Measurements from ENCODE around the gene TUBG1. TPM values are rescaled to one million over a fixed set of nuclear protein-coding genes. Genes with fewer than 3 reads are reported as not detected.
"Not testable (repeated sequence)": the region's sequence is repeated elsewhere in the genome, so short reads cannot be mapped to it uniquely, and the experiment has no call there.

Gene TUBG1
- total RNA-seq, 2 donors from 2014 or later: 17.4 to 23.1 TPM

DNA sequence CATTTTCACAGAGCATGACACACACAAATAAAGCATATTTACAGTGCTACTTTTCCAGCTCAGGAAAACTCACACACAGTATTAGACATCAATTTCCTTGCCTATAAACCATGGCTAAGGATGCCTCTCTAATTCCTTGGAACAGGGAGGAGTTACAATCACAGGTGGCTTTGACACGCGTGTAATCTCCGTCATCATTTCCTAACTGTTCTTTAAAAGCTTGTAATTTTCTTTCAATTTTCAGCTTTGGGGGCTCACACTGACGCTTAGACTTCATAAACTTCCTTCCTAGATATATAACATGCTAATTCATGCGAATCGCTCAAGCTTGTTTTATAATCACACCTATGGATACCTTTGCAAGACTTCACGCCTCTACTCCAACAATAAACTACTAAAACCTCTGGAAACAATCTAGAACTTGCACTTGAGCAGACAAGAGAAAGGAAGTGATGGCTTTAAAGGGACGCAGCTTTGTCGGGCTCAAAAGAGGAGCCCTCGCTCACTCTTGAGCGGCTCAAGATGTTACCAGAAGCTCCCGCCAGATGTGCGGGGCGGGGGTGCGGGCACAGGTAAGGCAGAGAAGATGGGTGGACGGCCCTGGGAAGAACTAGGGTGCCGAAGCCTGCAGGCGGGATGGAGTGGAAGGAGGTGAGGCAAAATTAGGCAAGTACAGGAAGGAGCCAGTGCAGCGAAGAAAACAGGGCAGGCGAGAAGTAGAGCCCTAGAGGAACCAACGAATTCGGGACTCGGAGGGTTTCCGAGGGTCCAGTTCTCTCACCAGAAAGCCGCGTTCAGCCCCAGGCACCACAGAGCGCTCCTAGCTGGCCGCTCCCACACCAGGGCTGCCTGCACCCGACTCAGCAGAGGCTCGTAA is 940 bp upstream of the TUBG1 start:
- no peak for DNase-seq
- 0% methylated on average over 24 to 29 of the region's 30 CpGs for WGBS, 2 donors
- H3K27me3 ChIP-seq: no peaks in the 10 kb centered on the region
- H3K4me1 ChIP-seq: peaks cover 42% of the 10 kb centered on the region
- intact Hi-C loops (cut with DNase I): no loop called here
- peaks cover 12% of the 10 kb centered on the region in 2 donors for H3K36me3 ChIP-seq (replicated peaks in 1 of 2; ENCODE audit: insufficient read depth in 1 of 2, low read depth in 2 of 2)
- peak overlapping the region; percentile 80 to 93 (median 86) for H3K27ac ChIP-seq
- TF ChIP-seq POLR2A (IDR thresholded peaks at IDR 0.05): no peak
- TF ChIP-seq, protein P1, sequence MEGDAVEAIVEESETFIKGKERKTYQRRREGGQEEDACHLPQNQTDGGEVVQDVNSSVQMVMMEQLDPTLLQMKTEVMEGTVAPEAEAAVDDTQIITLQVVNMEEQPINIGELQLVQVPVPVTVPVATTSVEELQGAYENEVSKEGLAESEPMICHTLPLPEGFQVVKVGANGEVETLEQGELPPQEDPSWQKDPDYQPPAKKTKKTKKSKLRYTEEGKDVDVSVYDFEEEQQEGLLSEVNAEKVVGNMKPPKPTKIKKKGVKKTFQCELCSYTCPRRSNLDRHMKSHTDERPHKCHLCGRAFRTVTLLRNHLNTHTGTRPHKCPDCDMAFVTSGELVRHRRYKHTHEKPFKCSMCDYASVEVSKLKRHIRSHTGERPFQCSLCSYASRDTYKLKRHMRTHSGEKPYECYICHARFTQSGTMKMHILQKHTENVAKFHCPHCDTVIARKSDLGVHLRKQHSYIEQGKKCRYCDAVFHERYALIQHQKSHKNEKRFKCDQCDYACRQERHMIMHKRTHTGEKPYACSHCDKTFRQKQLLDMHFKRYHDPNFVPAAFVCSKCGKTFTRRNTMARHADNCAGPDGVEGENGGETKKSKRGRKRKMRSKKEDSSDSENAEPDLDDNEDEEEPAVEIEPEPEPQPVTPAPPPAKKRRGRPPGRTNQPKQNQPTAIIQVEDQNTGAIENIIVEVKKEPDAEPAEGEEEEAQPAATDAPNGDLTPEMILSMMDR (IDR thresholded peaks at IDR 0.05): no peak
- peak; percentile 54 for ATAC-seq
- H3K9me3 ChIP-seq: no peaks in the 10 kb centered on the region
- H3K4me3 ChIP-seq: peak overlapping the region; percentile 74 to 91

DNA sequence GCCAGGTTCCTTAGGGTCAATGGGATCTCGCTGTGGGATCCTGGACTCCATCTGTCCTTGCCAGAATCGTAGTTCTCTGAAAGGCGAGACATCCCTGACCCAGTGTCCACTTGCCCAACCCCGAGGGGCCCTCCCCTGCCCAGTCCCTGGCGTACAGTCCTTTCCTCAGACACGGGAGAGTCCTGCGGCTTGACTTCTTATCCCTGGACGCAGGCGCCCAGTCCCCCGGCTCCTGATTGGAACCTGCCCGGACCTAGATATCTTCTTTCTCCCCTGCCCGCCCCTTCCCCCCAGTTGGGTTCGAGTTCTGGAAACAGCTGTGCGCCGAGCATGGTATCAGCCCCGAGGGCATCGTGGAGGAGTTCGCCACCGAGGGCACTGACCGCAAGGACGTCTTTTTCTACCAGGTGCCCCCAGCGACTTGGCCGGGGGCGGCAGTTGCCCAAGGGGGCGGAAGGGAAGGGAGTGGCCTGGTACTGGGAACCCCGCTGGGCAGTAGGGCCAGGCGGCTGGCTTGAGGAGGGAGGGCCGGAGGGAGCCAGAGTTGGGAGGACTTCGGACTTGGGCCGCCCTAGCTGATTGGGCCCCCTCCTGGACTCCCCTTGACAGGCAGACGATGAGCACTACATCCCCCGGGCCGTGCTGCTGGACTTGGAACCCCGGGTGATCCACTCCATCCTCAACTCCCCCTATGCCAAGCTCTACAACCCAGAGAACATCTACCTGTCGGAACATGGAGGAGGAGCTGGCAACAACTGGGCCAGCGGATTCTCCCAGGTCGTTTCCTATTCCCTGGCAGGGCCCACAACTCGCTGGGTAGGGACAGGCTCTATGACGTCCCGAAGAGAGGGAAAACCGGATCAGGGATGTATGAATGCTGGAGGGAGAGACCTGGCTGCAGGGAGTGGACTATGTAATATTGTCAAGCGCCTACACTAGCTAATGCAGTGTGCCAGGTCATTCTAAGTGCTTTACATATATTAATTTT is 625 bp downstream of the TUBG1 start:
- H3K27me3 ChIP-seq, H3K9me3 ChIP-seq: not testable (repeated sequence)
- ATAC-seq: peak; percentile 8
- DNase-seq: peak in 2 of 4 donors; percentile 17 to 29
- WGBS, 2 donors: 6 to 28% methylated on average over 5 to 37 of the region's 42 CpGs
- Histone ChIP-seq H3K4me1 (peaks cover 42% of the 10 kb centered on the region), H3K4me3 (peak overlapping the region; percentile 57 to 74), H3K36me3 (replicated peaks in 1 of 2; ENCODE audit: insufficient read depth in 1 of 2, low read depth in 2 of 2) (peaks cover 22 to 23% of the 10 kb centered on the region in 2 donors), H3K27ac (peak overlapping the region; percentile 70 to 93 (median 86))
- intact Hi-C loops (cut with DNase I): loop anchor here (5.0 kb wide), 1 partner anchor 62 kb away; no protein-coding TSS in a partner anchor

DNA sequence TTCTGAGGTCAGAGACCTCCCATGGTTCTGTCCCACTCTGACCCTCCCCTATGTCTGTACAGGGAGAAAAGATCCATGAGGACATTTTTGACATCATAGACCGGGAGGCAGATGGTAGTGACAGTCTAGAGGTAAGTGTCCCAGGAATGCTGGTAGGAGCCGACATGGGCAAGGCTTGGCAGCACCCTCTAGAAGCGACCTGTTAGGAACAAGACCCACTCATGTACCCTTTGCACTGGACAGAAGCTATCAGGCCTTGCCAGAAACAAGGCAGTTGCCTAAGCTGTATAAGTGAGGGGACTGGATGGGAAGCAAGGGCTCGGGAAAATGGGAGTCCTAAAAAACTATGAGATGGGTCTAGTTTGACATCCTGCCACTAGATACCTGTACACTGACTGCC is 2.5 kb downstream of the TUBG1 start:
- peaks cover 26 to 28% of the 10 kb centered on the region in 2 donors for H3K36me3 ChIP-seq (replicated peaks in 1 of 2; ENCODE audit: insufficient read depth in 1 of 2, low read depth in 2 of 2)
- TF ChIP-seq POLR2A (IDR thresholded peaks at IDR 0.05): no peak
- TF ChIP-seq, protein P1 (IDR thresholded peaks at IDR 0.05): no peak
- H3K4me3 ChIP-seq: no peak overlapping the region
- no peak overlapping the region for H3K27ac ChIP-seq
- peaks cover 26% of the 10 kb centered on the region for H3K4me1 ChIP-seq
- intact Hi-C loops (cut with DNase I): loop anchor here (5.0 kb wide), 1 partner anchor 60 kb away; no protein-coding TSS in a partner anchor
- H3K9me3 ChIP-seq: no peaks in the 10 kb centered on the region
- 92 to 96% methylated on average over 4 of the region's 4 CpGs for WGBS, 2 donors
- no peak for ATAC-seq
- peak in 1 of 4 donors; percentile 5 for DNase-seq
- H3K27me3 ChIP-seq: no peaks in the 10 kb centered on the region

DNA sequence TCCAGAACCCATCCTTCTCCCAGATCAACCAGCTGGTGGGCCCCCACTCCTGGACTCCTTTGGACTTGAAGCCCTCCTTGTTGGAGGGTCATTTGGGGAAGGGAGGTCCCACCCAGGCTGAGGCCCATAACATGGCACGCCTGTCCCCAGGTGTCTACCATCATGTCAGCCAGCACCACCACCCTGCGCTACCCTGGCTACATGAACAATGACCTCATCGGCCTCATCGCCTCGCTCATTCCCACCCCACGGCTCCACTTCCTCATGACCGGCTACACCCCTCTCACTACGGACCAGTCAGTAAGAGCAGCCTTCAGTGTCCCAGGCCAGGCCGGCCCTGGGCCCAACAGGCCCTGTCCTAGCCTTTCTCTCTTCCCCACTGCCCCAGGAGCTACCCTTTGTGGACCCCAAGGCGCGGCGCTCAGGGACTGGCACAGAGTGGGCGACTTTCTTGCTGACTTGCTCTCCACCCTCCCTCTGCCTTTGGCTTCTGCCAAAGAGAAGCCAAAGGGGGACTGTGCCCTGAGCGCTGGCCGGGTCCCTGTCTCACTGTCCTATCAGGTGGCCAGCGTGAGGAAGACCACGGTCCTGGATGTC is 4.3 kb downstream of the TUBG1 start:
- Histone ChIP-seq H3K27me3 (no peaks in the 10 kb centered on the region), H3K9me3 (no peaks in the 10 kb centered on the region), H3K27ac (no peak overlapping the region), H3K36me3 (replicated peaks in 1 of 2; ENCODE audit: insufficient read depth in 1 of 2, low read depth in 2 of 2) (peaks cover 26 to 28% of the 10 kb centered on the region in 2 donors), H3K4me3 (no peak overlapping the region), H3K4me1 (peaks cover 29% of the 10 kb centered on the region)
- DNase-seq: no peak
- intact Hi-C loops (cut with DNase I): loop anchor here (5.0 kb wide), 1 partner anchor 59 kb away; no protein-coding TSS in a partner anchor
- no peak for TF ChIP-seq POLR2A (IDR thresholded peaks at IDR 0.05)
- WGBS, 2 donors: 92 to 95% methylated on average over 13 to 14 of the region's 17 CpGs
- ATAC-seq: no peak

DNA sequence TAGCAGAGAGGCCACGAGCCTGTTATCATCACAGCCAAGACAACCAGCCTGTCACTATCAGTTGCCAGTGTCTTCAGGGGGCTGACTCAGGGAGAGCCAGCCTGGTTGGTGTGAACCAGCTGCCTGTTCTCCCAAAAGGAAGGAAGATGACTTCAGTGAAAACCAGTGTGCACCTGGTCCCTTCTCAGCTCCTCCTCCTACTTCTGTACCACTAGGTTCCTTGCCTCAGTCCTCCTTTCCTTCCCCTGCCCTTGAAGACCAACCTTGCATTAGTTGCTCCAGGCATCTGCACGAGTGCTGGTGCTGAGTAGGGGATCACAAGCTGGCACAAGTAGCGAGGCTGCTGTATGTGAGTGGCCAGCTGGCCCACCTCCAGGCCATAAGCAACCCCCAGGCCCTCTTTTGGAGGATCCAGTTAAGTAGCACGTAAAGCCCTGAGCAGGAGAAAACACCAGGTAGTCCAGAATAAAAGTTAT is 8.5 kb downstream of the TUBG1 start:
- Histone ChIP-seq H3K9me3 (no peaks in the 10 kb centered on the region), H3K27me3 (no peaks in the 10 kb centered on the region), H3K4me3 (no peak overlapping the region), H3K36me3 (replicated peaks in 1 of 2; ENCODE audit: insufficient read depth in 1 of 2, low read depth in 2 of 2) (peaks cover 20% of the 10 kb centered on the region in 2 donors), H3K27ac (peak overlapping the region; percentile 73 to 86 (median 78)), H3K4me1 (peaks cover 56% of the 10 kb centered on the region)
- 30 to 31% methylated on average over 4 of the region's 4 CpGs for WGBS, 2 donors
- intact Hi-C loops (cut with DNase I): loop anchor here (5.0 kb wide), 1 partner anchor 64 kb away; the partner anchor contains the start of genes CCR10 and CNTNAP1
- ATAC-seq: peak; percentile 21
- no peak for TF ChIP-seq POLR2A (IDR thresholded peaks at IDR 0.05)
- TF ChIP-seq, protein P1 (IDR thresholded peaks at IDR 0.05): no peak
- DNase-seq: peak; percentile 32 to 48 (median 46)

All from body of pancreas (tissue), 4 donors.